Endothelial cell of umbilical vein (primary cell): ENCODE results near the gene ZMYM4. TPM values are rescaled to one million over a fixed set of nuclear protein-coding genes. Genes with fewer than 3 reads are reported as not detected.

Source experiments
- BruUV-seq: library from RNA; stranded (reverse); fragments of 400-500 nt; replicated peaks from 2 replicates; lab custom pipeline; 2021; lab: Mats Ljungman, UMichigan
- CTCF ChIA-PET: fragments of 300-600, 350-600 bp; sonication (Branson Sonifier 250); formaldehyde crosslinking; loops from one replicate; lab custom pipeline; 2021; ENCODE audit warnings: antibody characterized with exemption, inconsistent platforms; lab: Charles Lee
- POLR2A ChIA-PET: fragments of 300-600, 350-600 bp; sonication (Branson Sonifier 250); formaldehyde crosslinking; loops from one replicate; lab custom pipeline; 2021; ENCODE audit warnings: antibody characterized with exemption, inconsistent platforms; lab: Charles Lee
- DNase-seq: peaks from one replicate; pipeline ENCODE4 v3.0.0-alpha.2; 2011; ENCODE audit warnings: low read depth, low spot score
- FAIRE-seq: peaks from 2 replicates; lab custom pipeline; 2011; peaks lifted over from hg19 to GRCh38; lab: Jason Lieb, UNC
- H2AFZ ChIP-seq: 2 replicates; pipeline ENCODE4 v1.6.0; 2012; ENCODE audit warnings: low read depth, low read length, control low read depth, inconsistent platforms
- H3K27ac ChIP-seq: 2 replicates; pipeline ENCODE4 v1.5.1; 2011; ENCODE audit warnings: low read depth, mild to moderate bottlenecking, control low read depth, low read length, moderate library complexity; ENCODE audit not compliant: insufficient read depth
- H3K27me3 ChIP-seq, 2 experiments: 2 replicates each; pipeline versions ENCODE4 v1.6.0 to v1.6.1; 2011; ENCODE audit warnings: low read length in 2 of 2, mixed read lengths in 1 of 2; ENCODE audit not compliant: control insufficient read depth in 2 of 2, insufficient read depth in 2 of 2
- H3K36me3 ChIP-seq, 2 experiments: 2 replicates in 1 of 2; 3 replicates in 1 of 2; pipeline ENCODE4 v1.5.1; 2011; ENCODE audit warnings: low read length in 2 of 2, mild to moderate bottlenecking in 1 of 2, moderate library complexity in 1 of 2; ENCODE audit not compliant: control insufficient read depth in 2 of 2, insufficient read depth in 2 of 2; ENCODE audit errors: extremely low read depth in 1 of 2
- H3K4me1 ChIP-seq: 3 replicates; pipeline ENCODE4 v1.5.1; 2011; ENCODE audit warnings: mild to moderate bottlenecking, low read length; ENCODE audit not compliant: control insufficient read depth, insufficient read depth; ENCODE audit errors: extremely low read depth
- H3K4me2 ChIP-seq: 2 replicates; pipeline ENCODE4 v1.6.1; 2011; ENCODE audit warnings: low read length, control low read depth, mixed read lengths; ENCODE audit not compliant: insufficient read depth
- H3K4me3 ChIP-seq, 3 experiments: fragments of 200-600 bp in 1 of 3; sonication (generic), shearing (Covaris generic) in 1 of 3; replicated peaks in 1 of 3; 2 replicates each; pipeline ENCODE4 v1.5.1; 2011 to 2016; ENCODE audit warnings: control low read depth in 3 of 3, low read length in 3 of 3, mild to moderate bottlenecking in 2 of 3, inconsistent platforms in 1 of 3, low read depth in 1 of 3, moderate library complexity in 1 of 3; ENCODE audit not compliant: insufficient read depth in 1 of 3
- H3K79me2 ChIP-seq: 2 replicates; pipeline ENCODE4 v1.6.0; 2012; ENCODE audit warnings: low read length, inconsistent platforms; ENCODE audit not compliant: control insufficient read depth, insufficient read depth
- H3K9ac ChIP-seq: replicated peaks from 2 replicates; pipeline ENCODE3; 2011; ENCODE audit warnings: low read length, control low read depth; ENCODE audit not compliant: insufficient read depth; ENCODE audit errors: extremely low read depth
- H3K9me1 ChIP-seq: replicated peaks from 3 replicates; pipeline ENCODE4 v1.6.0; 2011; ENCODE audit warnings: mild to moderate bottlenecking, low read length; ENCODE audit not compliant: control insufficient read depth, insufficient read depth; ENCODE audit errors: extremely low read depth
- H3K9me3 ChIP-seq: replicated peaks from 2 replicates; pipeline ENCODE4 v1.5.1; 2012; ENCODE audit warnings: low read length, inconsistent platforms; ENCODE audit not compliant: control insufficient read depth, insufficient read depth
- H4K20me1 ChIP-seq: replicated peaks from 2 replicates; pipeline ENCODE3; 2011; ENCODE audit warnings: mild to moderate bottlenecking, low read length; ENCODE audit not compliant: control insufficient read depth, insufficient read depth; ENCODE audit errors: extremely low read depth
- EZH2 ChIP-seq: IDR thresholded peaks from 2 replicates; pipeline ENCODE4 v1.6.1; 2012; ENCODE audit warnings: borderline replicate concordance, low read depth, mild to moderate bottlenecking, moderate library complexity, low read length, inconsistent platforms; ENCODE audit not compliant: severe bottlenecking
- FOS ChIP-seq: IDR thresholded peaks from 2 replicates; pipeline ENCODE4 v1.6.1; 2011; ENCODE audit warnings: mild to moderate bottlenecking, low read length, moderate library complexity, borderline replicate concordance; ENCODE audit not compliant: insufficient read depth
- GATA2 ChIP-seq: IDR thresholded peaks from 2 replicates; pipeline ENCODE4 v1.7.0; 2011; ENCODE audit warnings: low read depth, mild to moderate bottlenecking, moderate library complexity, mixed read lengths, low read length; ENCODE audit not compliant: insufficient read length, insufficient read depth
- JUN ChIP-seq: IDR thresholded peaks from 2 replicates; pipeline ENCODE4 v1.6.1; 2011; ENCODE audit warnings: borderline replicate concordance, low read depth; ENCODE audit not compliant: insufficient read length, insufficient read depth
- MYC ChIP-seq: IDR thresholded peaks from one replicate; pipeline ENCODE4 v1.6.1; 2011; ENCODE audit warnings: mild to moderate bottlenecking, low read depth, low read length
- POLR2A ChIP-seq: IDR thresholded peaks from 2 replicates; pipeline ENCODE4 v1.6.1; 2012; ENCODE audit warnings: low read depth, mild to moderate bottlenecking, control low read depth, low read length
- POLR2AphosphoS5 ChIP-seq: IDR thresholded peaks from 2 replicates; pipeline ENCODE4 v1.6.1; 2012; ENCODE audit warnings: low read depth, mild to moderate bottlenecking, control low read depth, low read length, moderate library complexity; ENCODE audit not compliant: insufficient read depth
- dilution Hi-C: fragments of 300-500 bp; cut with MboI; formaldehyde crosslinking; loops from one replicate; pipeline ENCODE4 v1.15.0; 2019; ENCODE audit warnings: low sequenced_read_pairs; ENCODE audit not compliant: extremely low pct_ligation_motif_present
- intact Hi-C: fragments of 100-400 bp; cut with micrococcal nuclease; formaldehyde crosslinking; loops from one replicate; pipeline ENCODE4 v1.10.0; 2022
- polyA plus RNA-seq, 4 experiments: library from polyadenylated mRNA; depleted of rRNA in 3 of 4; stranded (reverse) in 3 of 4; unstranded in 1 of 4; fragments of >200 nt; gene quantifications; 2 replicates each; pipeline versions ENCODE4 v1.2.1 to v1.2.3, GENCODE V29; 2011 to 2012; ENCODE audit warnings: missing spikeins in 1 of 4
- total RNA-seq: library from RNA; stranded (reverse); gene quantifications from 2 replicates; pipeline ENCODE4 v1.2.3, GENCODE V29; 2021
- TF ChIP-seq, protein P1 (sequence below): IDR thresholded peaks from 2 replicates; pipeline ENCODE4 v1.6.1; 2011; ENCODE audit not compliant: insufficient read depth, insufficient read length
- TF ChIP-seq, protein P2 (sequence below), 2 donors: IDR thresholded peaks; 1 replicate in 1 of 2; 2 replicates in 1 of 2; pipeline ENCODE4 v1.5.1; 2011; ENCODE audit warnings: low read length in 2 of 2, mild to moderate bottlenecking in 2 of 2, moderate library complexity in 2 of 2, control low read depth in 1 of 2, inconsistent platforms in 1 of 2, low read depth in 1 of 2; ENCODE audit not compliant: insufficient read depth in 1 of 2; ENCODE audit errors: extremely low read depth in 1 of 2

ZMYM4 gene
- total and polyA plus RNA-seq, 2 donors (not counting 3 experiments of a cell fraction or from before 2014, with no cell fraction given) = 15.3 to 65.0 TPM

DNA sequence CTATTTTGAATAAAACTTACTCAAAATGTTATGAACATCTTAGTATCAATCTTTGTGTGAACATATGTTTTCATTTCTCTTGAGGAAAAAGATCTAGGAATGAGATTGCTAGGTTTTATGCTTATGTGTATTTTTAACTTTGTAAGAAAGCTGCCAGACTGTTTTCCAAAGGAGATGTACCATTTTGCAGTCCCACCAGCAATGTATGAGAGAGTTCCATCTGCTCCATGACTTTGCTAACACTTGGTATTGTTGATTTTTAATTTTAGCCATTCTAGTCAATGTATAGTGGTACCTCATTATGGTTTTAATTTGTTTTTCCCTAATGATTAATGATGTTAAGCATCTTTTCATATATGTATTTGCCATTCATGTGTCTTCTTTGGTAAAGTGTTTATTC, 132.5 kb downstream of the ZMYM4 start:
- dilution Hi-C loops = no loop called here
- H3K27ac ChIP-seq = no peak overlapping the region
- H3K9ac ChIP-seq = no peak overlapping the region
- H3K79me2 ChIP-seq = no peaks in the 10 kb centered on the region
- H3K27me3 ChIP-seq = no peaks in the 10 kb centered on the region
- DNase-seq = no peak
- TF ChIP-seq GATA2 (no peak), POLR2A (no peak), POLR2AphosphoS5 (no peak), JUN (no peak), EZH2 (no peak), FOS (no peak), MYC (no peak)
- TF ChIP-seq, protein P1, sequence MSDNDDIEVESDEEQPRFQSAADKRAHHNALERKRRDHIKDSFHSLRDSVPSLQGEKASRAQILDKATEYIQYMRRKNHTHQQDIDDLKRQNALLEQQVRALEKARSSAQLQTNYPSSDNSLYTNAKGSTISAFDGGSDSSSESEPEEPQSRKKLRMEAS = no peak
- TF ChIP-seq, protein P2, sequence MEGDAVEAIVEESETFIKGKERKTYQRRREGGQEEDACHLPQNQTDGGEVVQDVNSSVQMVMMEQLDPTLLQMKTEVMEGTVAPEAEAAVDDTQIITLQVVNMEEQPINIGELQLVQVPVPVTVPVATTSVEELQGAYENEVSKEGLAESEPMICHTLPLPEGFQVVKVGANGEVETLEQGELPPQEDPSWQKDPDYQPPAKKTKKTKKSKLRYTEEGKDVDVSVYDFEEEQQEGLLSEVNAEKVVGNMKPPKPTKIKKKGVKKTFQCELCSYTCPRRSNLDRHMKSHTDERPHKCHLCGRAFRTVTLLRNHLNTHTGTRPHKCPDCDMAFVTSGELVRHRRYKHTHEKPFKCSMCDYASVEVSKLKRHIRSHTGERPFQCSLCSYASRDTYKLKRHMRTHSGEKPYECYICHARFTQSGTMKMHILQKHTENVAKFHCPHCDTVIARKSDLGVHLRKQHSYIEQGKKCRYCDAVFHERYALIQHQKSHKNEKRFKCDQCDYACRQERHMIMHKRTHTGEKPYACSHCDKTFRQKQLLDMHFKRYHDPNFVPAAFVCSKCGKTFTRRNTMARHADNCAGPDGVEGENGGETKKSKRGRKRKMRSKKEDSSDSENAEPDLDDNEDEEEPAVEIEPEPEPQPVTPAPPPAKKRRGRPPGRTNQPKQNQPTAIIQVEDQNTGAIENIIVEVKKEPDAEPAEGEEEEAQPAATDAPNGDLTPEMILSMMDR (IDR thresholded peaks at IDR 0.05; ENCODE audit: extremely low read depth in 1 of 2, insufficient read depth in 1 of 2, low read depth in 1 of 2, low read length in 2 of 2) = no peak
- no peaks in the 10 kb centered on the region for H3K9me1 ChIP-seq
- intact Hi-C loops = no loop called here
- H3K4me3 ChIP-seq = no peak overlapping the region
- H4K20me1 ChIP-seq = no peaks in the 10 kb centered on the region
- no peak overlapping the region for H2AFZ ChIP-seq
- no peaks in the 10 kb centered on the region for H3K4me1 ChIP-seq
- no peaks in the 10 kb centered on the region for H3K9me3 ChIP-seq
- H3K36me3 ChIP-seq = peaks cover 4 to 31% of the 10 kb centered on the region in 2 experiments
- FAIRE-seq = no peak
- no peak overlapping the region for H3K4me2 ChIP-seq
- CTCF ChIA-PET = no interaction called here
- POLR2A ChIA-PET = no interaction called here
- no TSS peak for BruUV-seq
